ENCODE data around the gene INPP4A. TPM values are rescaled to one million over a fixed set of nuclear protein-coding genes. Genes with fewer than 3 reads are reported as not detected.

INPP4A gene
- polyA plus RNA-seq, 1 donor from 2014 or later, result 51.4 TPM

DNA sequence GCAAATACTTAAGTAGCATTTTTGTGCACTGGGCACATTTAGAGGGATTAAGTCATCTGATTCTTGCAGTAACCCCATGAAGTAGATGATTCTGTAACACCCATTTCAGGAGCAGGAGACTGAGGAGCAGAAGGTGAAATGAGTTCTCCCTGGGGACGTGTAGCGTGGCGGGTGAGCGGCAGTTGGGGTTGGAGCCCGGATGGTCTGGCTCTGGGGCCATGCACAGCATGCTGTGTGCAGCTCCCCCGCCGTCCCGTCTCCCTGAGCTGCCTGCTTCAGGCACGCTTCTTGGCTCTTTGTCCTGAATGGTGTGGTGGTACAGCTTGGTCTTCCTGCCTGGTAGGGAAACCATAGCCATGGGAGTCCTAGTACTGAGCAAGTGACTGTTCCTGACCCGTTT lies 32.4 kb downstream of the INPP4A start:
- Histone ChIP-seq H3K79me2 (replicated peaks; ENCODE audit: insufficient read depth, low read length) (peaks cover 16% of the 10 kb centered on the region), H4K20me1 (ENCODE audit: insufficient read depth) (no peaks in the 10 kb centered on the region), H3K27me3 (ENCODE audit: insufficient read depth, low read depth, low read length) (no peaks in the 10 kb centered on the region), H3F3A (ENCODE audit: insufficient read depth, low read length, poor library complexity, severe bottlenecking) (no peaks in the 10 kb centered on the region), H3K9ac (ENCODE audit: low read length) (no peak overlapping the region), H3K9me3 (ENCODE audit: low read length) (no peaks in the 10 kb centered on the region), H2AFZ (ENCODE audit: low read depth, low read length) (no peak overlapping the region), H3K4me2 (ENCODE audit: low read length) (no peak overlapping the region), H3K9me2 (ENCODE audit: insufficient read depth, low read length) (no peaks in the 10 kb centered on the region), H3K27ac (ENCODE audit: low read length) (no peak overlapping the region), H3K36me3 (ENCODE audit: insufficient read depth, low read length) (no peaks in the 10 kb centered on the region), H3K4me3 (ENCODE audit: low read length) (no peak overlapping the region)
- no peak for TF ChIP-seq EZH2 (IDR thresholded peaks at IDR 0.05; ENCODE audit: borderline replicate concordance, insufficient read depth, low read length, poor library complexity, severe bottlenecking)

DNA sequence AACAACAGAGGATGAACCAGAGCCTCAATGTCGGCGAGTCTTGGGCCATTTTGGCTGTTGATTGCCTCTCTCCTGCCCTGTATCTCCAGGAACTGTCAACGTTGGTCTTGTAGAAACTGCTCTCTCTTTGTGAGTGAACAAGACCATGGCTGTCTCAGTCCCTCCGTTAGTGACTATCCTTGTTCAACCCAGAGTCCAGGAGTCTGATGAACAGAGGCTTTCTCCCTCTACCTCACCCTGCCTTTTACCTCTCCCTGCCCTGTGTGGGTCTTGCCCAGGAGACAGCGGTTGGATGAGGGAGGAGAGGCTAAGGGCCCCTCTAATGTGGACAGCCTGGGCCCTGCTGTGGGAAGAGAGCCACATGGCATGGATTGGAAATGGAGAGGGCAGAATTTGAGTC lies 32.8 kb downstream of the INPP4A start:
- no peaks in the 10 kb centered on the region for H3K27me3 ChIP-seq (ENCODE audit: insufficient read depth, low read depth, low read length)
- no peaks in the 10 kb centered on the region for H3K9me2 ChIP-seq (ENCODE audit: insufficient read depth, low read length)
- H3K79me2 ChIP-seq (replicated peaks; ENCODE audit: insufficient read depth, low read length), result peaks cover 21% of the 10 kb centered on the region
- H3F3A ChIP-seq (ENCODE audit: insufficient read depth, low read length, poor library complexity, severe bottlenecking), result no peaks in the 10 kb centered on the region
- no peak overlapping the region for H3K4me2 ChIP-seq (ENCODE audit: low read length)
- no peaks in the 10 kb centered on the region for H3K9me3 ChIP-seq (ENCODE audit: low read length)
- H3K4me3 ChIP-seq (ENCODE audit: low read length), result no peak overlapping the region
- no peak overlapping the region for H3K27ac ChIP-seq (ENCODE audit: low read length)
- H2AFZ ChIP-seq (ENCODE audit: low read depth, low read length), result no peak overlapping the region
- no peak overlapping the region for H3K9ac ChIP-seq (ENCODE audit: low read length)
- H4K20me1 ChIP-seq (ENCODE audit: insufficient read depth), result no peaks in the 10 kb centered on the region
- no peaks in the 10 kb centered on the region for H3K36me3 ChIP-seq (ENCODE audit: insufficient read depth, low read length)
- TF ChIP-seq POLR2AphosphoS5 (IDR thresholded peaks at IDR 0.05), result no peak
- no peak for TF ChIP-seq TAF1 (IDR thresholded peaks at IDR 0.05; ENCODE audit: low read depth)
- TF ChIP-seq, protein P1, sequence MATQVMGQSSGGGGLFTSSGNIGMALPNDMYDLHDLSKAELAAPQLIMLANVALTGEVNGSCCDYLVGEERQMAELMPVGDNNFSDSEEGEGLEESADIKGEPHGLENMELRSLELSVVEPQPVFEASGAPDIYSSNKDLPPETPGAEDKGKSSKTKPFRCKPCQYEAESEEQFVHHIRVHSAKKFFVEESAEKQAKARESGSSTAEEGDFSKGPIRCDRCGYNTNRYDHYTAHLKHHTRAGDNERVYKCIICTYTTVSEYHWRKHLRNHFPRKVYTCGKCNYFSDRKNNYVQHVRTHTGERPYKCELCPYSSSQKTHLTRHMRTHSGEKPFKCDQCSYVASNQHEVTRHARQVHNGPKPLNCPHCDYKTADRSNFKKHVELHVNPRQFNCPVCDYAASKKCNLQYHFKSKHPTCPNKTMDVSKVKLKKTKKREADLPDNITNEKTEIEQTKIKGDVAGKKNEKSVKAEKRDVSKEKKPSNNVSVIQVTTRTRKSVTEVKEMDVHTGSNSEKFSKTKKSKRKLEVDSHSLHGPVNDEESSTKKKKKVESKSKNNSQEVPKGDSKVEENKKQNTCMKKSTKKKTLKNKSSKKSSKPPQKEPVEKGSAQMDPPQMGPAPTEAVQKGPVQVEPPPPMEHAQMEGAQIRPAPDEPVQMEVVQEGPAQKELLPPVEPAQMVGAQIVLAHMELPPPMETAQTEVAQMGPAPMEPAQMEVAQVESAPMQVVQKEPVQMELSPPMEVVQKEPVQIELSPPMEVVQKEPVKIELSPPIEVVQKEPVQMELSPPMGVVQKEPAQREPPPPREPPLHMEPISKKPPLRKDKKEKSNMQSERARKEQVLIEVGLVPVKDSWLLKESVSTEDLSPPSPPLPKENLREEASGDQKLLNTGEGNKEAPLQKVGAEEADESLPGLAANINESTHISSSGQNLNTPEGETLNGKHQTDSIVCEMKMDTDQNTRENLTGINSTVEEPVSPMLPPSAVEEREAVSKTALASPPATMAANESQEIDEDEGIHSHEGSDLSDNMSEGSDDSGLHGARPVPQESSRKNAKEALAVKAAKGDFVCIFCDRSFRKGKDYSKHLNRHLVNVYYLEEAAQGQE (IDR thresholded peaks at IDR 0.05; ENCODE audit: borderline replicate concordance), result no peak
- no peak for TF ChIP-seq SMC3 (conservative IDR thresholded peaks at IDR 0.05; ENCODE audit: poor library complexity)
- no peak for TF ChIP-seq EP300 (conservative IDR thresholded peaks at IDR 0.05; ENCODE audit: poor library complexity, severe bottlenecking)
- no peak for TF ChIP-seq RAD21 (conservative IDR thresholded peaks at IDR 0.05)
- TF ChIP-seq, protein P2, sequence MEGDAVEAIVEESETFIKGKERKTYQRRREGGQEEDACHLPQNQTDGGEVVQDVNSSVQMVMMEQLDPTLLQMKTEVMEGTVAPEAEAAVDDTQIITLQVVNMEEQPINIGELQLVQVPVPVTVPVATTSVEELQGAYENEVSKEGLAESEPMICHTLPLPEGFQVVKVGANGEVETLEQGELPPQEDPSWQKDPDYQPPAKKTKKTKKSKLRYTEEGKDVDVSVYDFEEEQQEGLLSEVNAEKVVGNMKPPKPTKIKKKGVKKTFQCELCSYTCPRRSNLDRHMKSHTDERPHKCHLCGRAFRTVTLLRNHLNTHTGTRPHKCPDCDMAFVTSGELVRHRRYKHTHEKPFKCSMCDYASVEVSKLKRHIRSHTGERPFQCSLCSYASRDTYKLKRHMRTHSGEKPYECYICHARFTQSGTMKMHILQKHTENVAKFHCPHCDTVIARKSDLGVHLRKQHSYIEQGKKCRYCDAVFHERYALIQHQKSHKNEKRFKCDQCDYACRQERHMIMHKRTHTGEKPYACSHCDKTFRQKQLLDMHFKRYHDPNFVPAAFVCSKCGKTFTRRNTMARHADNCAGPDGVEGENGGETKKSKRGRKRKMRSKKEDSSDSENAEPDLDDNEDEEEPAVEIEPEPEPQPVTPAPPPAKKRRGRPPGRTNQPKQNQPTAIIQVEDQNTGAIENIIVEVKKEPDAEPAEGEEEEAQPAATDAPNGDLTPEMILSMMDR (IDR thresholded peaks at IDR 0.05; ENCODE audit: poor library complexity, severe bottlenecking), result no peak
- no peak for TF ChIP-seq EZH2 (IDR thresholded peaks at IDR 0.05; ENCODE audit: borderline replicate concordance, insufficient read depth, low read length, poor library complexity, severe bottlenecking)
- no peak for TF ChIP-seq MXI1 (conservative IDR thresholded peaks at IDR 0.05; ENCODE audit: poor library complexity, severe bottlenecking)

DNA sequence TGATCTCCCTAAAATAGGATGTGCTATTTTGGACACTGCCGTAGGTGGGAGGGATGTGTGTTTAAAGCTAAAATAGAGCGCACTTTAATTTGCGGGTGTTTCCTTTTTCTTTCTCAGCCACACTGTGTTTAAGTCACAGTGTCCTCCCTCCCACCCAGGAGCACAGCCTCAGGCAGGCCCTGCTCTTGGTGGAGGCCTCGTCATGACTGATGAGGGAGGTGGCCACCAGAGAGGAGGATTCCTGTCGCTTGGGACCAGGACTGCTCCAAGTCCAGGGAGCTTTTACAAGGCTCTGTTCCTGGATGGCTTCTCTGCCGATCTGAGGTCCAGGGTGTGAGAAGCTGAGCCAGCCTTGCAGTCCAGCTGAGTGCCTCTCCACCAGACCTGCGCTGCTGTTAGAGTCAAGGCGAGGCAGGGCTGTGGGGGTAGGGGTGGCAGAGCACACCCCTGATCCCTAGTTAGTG lies 33.5 kb downstream of the INPP4A start:
- no peaks in the 10 kb centered on the region for H3K9me2 ChIP-seq (ENCODE audit: insufficient read depth, low read length)
- H3K27me3 ChIP-seq (ENCODE audit: insufficient read depth, low read depth, low read length), result no peaks in the 10 kb centered on the region
- H3F3A ChIP-seq (ENCODE audit: insufficient read depth, low read length, poor library complexity, severe bottlenecking), result no peaks in the 10 kb centered on the region
- TF ChIP-seq, protein P2 (IDR thresholded peaks at IDR 0.05; ENCODE audit: poor library complexity, severe bottlenecking), result no peak
- no peak for TF ChIP-seq SMC3 (conservative IDR thresholded peaks at IDR 0.05; ENCODE audit: poor library complexity)
- TF ChIP-seq TAF1 (IDR thresholded peaks at IDR 0.05; ENCODE audit: low read depth), result no peak
- no peak for TF ChIP-seq RAD21 (conservative IDR thresholded peaks at IDR 0.05)
- TF ChIP-seq EP300 (conservative IDR thresholded peaks at IDR 0.05; ENCODE audit: poor library complexity, severe bottlenecking), result no peak
- no peak for TF ChIP-seq MXI1 (conservative IDR thresholded peaks at IDR 0.05; ENCODE audit: poor library complexity, severe bottlenecking)
- TF ChIP-seq POLR2AphosphoS5 (IDR thresholded peaks at IDR 0.05), result no peak
- TF ChIP-seq, protein P1 (IDR thresholded peaks at IDR 0.05; ENCODE audit: borderline replicate concordance), result no peak
- no peak for TF ChIP-seq EZH2 (IDR thresholded peaks at IDR 0.05; ENCODE audit: borderline replicate concordance, insufficient read depth, low read length, poor library complexity, severe bottlenecking)
- no peak overlapping the region for H3K9ac ChIP-seq (ENCODE audit: low read length)
- H3K79me2 ChIP-seq (replicated peaks; ENCODE audit: insufficient read depth, low read length), result peaks cover 21% of the 10 kb centered on the region
- no peak overlapping the region for H3K27ac ChIP-seq (ENCODE audit: low read length)
- H3K4me2 ChIP-seq (ENCODE audit: low read length), result no peak overlapping the region
- H3K4me3 ChIP-seq (ENCODE audit: low read length), result no peak overlapping the region
- no peak overlapping the region for H2AFZ ChIP-seq (ENCODE audit: low read depth, low read length)
- no peaks in the 10 kb centered on the region for H3K36me3 ChIP-seq (ENCODE audit: insufficient read depth, low read length)
- H4K20me1 ChIP-seq (ENCODE audit: insufficient read depth), result no peaks in the 10 kb centered on the region
- no peaks in the 10 kb centered on the region for H3K9me3 ChIP-seq (ENCODE audit: low read length)
